GM19099 (cell line): Measurements from ENCODE around the gene SLC22A3.

ENCODE experiments used
- POLR2A ChIP-seq: IDR thresholded peaks from 3 replicates; pipeline ENCODE4 v1.6.1; 2011; ENCODE audit warnings: low read depth; ENCODE audit not compliant: insufficient read length; ENCODE audit errors: extremely low read depth

SLC22A3 gene

DNA sequence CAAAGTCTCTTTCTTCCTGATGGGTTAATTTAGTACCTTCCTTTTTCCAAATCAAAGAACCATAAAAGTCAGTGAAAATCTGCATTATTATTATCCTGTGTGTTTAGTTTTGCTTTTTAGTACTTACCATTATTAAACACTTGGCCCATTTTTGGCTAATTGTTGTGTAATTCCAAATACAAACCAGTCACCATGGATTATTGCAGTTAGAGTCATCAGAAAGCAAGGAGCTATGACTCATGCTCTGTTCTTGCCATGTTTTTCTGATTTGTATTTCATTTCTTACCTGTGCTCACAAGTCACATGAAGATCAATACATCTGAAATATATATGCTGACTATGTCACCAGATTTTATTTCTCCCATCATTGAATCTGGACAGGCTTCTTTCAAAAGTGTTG, 31.3 kb downstream of the SLC22A3 start:
- no peak for TF ChIP-seq POLR2A

DNA sequence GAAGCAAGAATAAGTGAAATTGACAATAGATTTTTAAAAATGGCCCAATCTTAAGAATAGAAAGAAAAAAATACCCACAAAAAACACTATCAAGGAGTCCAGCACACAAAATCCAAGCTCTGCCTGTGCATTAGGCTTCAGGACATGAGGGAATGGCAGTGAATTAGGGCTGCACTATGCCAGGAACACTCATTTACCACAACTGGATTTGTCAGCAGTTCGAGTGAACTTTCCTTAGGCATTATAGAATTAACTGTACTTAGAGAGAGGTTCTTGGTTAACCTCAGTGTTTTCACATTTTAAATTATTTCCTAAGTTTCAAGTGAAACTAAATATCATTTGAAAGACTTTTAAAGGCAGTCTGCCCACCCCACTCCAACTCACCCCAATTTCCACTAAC, 34.8 kb downstream of the SLC22A3 start:
- no peak for TF ChIP-seq POLR2A

DNA sequence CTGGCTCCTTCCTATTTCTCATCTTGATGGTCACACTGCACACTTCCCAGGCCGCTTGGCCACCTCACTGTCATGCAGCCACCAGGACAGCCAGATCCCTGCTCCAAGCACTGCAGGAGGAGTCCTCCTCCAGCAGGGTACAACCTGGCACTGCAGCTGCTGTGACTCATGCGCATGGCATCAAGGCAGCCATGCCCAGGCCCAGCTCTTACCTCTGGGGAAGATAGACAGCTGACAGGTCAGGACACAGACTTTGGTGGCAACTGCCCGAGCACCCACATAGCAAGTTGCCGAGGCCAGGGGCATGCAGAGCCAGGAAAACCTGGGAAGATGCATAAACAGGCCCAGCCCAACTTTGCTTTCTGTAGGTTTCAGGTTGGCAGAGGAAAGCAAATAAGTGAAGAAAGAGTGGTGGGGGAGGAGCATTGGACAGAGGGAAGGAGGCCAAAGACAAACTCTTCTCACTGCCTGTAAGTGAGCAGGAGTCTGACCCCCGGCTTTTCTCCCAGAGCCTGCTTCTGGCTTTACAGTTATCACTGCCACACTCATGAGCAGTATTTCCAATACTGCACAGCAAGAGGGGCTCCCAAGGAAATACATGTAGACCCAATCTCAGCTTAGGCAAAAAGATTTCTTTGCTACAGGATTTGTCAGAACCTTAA, 38.8 kb downstream of the SLC22A3 start:
- no peak for TF ChIP-seq POLR2A

DNA sequence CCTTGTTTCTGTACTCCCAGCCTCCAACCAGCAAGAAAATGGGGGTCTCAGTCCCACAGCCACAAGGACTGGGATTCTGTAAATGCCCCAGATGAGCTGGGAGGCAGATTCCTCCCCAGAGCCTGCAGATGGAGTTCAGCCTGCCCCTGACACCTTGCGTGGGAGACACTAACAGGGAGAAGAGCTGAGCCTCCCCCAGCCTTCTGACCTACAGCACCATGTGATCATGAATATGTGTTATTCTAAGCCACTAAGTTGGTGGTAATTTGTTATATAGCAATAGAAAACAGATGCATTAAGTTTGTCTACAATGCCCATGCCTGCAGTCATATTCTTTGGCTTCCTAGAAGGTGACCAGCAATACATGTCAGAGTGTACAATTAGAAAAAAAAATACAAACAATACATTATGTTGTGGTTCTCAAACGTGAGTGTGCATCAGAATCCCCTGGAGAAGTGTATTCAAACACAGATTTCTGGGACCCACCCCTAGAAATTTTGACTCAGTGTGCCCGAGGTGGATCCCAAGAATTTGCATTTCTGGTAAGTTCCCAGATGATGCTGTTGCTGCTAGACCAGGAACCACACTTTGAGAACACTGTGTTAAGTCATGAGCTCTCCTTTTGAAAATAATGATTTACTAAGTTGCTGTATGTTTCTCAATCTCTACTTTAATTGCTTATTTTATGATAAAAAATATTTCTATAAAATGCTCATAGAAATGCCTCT, 39.9 kb downstream of the SLC22A3 start:
- no peak for TF ChIP-seq POLR2A

DNA sequence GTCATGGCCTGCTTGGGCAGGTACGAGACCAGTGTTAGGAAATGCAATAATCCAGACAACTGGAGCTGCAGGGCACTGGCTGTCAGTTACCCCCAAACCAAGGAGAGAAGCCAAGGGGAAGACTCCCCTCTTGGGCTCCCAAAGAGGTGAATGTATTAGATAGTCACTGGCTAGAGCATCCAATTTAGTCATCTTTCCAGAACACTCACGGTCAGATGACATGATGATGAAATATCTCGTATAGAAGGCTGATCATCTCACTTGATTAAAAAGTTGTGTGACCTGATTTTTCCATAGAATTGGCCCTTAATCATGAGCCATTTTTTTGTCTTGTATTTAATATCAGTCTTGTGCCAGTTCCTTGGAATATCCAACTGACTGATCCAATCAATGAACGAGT, 40.7 kb downstream of the SLC22A3 start:
- no peak for TF ChIP-seq POLR2A

DNA sequence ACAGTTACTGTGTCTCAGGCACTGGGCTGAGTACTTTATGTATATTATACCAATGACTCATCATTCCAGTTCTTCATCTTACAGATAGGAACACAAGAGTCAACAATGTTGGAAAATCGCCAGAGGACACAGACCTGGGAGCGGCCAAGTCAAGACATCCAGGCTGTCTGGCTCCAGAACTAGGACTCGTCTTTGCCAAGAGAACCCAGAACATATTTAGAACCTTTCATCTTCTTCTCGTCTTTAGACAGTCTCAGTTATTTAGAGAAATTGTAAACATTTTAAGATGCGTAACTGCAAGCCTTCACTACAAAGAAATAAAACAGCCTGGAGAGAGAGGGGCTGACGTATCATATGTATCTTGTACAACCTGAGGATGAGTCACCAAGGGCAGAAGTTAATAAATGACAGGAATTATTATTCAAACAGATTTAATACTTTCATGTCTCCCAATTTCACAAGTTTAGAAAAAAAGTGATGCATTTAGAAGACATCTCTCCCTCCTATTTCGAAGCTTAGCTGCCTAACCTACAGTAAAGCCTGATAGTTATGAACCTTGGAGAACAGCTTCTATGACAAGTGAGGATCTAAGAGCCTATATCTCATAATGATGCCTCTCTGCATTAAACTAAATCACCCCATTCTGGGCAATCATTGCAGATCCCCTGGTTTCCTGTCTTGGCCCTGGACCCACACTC, 43.4 kb downstream of the SLC22A3 start:
- TF ChIP-seq POLR2A = no peak

DNA sequence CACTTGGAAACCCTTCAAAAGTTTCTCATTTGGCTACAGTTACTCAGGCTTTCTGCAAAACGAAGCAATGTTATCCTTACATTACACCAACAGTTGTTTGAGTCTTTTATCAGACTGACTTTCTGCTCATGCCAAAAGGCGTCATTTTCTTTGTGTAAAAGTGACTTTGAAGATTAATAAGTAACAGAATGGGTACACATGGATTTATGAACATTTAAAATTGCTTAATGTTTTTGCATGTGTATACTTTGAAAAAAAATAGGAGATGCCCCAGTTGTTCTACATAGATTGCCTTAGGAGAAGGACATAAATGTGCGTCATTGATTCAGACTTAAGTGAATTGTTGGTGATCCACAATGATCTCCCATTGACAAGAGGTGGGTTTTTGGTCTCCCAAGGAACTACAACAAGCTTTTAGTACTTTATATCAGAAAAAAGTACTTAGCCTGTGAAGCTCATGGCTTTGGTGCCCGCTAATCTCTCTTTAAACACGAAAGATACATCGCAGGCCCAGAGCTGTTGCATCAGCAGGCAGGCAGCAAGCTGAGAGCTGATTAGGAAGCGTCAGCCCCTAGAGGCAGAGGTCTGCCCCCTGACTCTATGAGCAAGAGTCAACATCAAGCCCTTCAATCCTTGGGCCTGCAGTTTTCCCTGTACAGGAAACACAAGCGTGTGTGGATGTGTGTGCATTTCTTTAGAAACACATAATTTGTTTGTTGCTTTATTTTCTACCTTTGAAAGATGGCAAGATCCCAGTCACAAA, 45.9 kb downstream of the SLC22A3 start:
- TF ChIP-seq POLR2A = no peak

DNA sequence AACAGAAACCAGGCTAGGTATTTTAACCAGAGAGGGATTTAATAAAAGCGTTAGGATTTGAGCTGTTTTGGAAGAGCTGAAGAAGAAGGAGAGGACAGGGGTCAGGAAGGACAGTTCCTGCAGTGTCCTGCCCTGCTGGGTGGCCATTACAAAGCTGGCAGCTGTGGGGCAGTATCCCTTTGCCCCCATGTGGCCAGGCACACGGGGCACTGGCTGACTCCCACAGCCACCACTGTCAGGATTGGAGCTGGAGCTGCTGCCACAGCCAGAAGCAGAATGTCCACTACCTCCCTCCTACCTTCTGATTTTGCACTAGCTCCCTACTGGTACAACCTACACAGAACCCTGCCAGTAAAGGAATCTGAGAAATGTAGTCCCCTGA, 46.5 kb downstream of the SLC22A3 start:
- no peak for TF ChIP-seq POLR2A

DNA sequence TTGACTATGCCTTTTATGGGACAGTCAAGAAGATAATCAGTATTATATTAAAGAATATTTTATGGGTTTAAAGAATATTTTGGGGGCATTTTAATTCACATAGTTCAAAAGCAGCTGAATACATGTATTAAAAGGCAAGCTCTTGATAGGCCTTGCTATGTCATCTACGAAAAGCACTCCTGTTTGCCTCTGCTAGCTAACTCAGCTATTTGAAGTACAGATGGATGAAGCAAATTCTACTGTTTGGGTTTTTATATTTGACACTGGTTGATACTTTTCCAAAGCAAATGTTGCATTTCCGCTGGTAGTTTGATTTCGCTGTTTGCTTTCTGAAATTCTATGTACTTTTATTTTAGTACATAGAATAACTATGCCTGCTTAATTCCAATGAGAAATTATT, 47.0 kb downstream of the SLC22A3 start:
- TF ChIP-seq POLR2A = no peak

DNA sequence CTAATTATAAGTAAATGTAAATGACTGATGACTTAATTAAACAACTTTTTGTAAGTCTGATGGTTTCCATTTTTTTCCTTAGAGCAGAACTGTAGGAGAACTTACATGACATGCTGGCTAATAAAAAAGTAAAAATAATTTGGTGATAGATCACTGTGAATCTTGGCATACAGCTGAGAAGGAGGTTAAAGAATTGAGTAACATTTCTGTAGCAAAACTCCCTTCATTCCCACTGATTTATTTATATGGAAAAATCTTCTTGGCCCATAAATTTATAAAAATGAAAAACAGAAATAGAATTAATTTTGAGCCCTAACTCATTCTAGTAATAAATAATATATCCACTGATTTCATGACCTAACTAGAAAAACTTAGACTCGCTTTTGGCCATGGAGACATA, 48.1 kb downstream of the SLC22A3 start:
- TF ChIP-seq POLR2A = no peak

DNA sequence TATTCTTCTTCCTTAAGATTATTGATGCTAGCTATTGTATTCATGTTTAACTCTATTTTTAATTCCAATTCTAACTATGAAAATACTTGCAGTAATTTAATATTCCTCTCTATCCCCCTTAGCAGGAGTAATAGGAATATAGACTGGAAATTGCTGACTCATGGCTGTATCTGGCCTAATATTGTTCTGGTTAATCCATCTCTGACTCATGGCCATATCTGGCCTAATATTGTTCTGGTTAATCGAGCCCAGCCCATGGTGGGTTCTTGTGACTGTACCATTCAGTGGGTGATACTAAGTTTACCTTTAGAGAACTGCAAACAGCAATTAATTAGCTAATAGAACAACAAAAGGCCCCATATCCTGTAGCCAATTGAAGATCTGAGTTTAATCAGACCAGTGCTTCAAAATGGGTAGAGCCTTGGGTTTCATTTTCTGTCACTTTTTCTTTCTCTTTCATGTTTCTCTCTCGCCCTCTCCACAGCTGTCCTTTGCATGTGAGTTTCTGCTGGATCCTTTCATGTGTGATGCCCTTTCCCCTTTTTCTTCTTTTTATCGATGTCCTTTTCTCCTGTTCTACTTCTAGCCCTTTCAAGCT, 50.6 kb downstream of the SLC22A3 start:
- TF ChIP-seq POLR2A = no peak

DNA sequence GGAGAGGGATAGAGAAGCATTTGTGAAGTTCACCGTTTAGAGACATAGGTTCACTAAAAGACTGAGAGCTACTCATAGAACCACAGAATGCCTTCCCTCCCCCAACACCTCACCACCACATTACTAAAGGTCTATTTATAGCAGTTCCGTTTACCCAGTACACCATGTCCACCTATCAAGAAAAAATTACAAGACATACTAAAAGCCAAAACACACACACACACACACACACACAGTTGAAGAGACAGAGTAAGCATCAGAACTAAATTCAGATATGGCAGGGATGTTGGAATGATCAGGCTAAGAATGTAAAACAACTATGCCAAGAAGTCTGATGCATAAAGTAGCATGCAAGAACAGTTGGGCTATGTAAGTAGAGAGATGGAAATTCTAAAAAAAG, 52.3 kb downstream of the SLC22A3 start:
- TF ChIP-seq POLR2A = no peak

DNA sequence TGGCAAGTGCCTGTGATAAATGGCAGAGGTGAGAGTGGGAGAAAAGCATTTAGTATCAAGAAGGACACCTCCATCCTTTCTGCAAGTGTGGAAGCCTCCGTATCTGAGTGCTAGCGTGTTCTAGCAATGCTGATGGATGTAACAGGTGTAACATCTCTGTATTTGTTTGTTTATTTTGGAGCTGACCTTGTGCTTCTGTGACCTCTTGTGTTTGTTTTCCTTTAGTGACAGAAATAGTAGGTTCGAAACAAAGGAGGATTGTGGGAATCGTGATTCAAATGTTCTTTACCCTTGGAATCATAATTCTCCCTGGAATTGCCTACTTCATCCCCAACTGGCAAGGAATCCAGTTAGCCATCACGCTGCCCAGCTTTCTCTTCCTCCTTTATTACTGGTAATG, 60.4 kb downstream of the SLC22A3 start:
- TF ChIP-seq POLR2A = no peak

DNA sequence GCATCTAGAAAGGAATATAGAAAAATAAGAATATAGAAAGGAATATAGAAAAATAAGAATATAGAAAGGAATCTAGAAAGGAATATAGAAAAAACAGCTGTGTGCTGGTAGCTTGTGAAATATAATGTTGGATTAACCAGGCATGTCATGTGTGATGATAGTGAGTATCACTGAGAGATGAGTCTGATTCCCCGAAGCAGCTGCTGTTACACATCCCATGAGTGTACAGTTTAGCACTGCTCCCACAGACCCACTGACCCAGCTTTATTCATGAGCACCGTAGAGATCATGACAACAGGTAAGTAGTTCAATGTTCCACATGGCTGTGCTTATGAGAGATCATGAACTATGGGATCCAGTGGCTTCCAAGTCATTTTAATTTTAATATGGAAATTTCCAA, 64.8 kb downstream of the SLC22A3 start:
- no peak for TF ChIP-seq POLR2A

DNA sequence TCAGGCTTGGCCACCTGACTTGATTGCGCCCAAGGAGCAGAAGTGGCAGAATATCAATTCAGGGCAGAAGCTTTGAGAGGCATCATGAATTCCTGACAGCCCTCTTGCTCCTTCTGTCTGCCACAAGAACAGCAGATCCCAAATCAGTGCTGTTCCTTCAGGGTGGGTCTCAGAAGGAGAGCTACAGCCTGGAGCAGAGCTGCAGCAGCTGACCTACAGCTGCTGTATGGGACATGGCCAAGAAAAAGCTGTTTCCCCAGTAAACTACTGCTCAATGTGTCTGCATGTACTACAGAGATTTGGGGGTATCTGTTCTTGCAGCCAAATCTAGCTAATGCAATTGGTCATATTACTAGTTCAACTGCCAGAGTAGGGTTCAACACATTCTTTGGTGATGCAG, 69.0 kb downstream of the SLC22A3 start:
- TF ChIP-seq POLR2A = no peak
